Measurements from ENCODE around the gene ITLN1. TPM values are rescaled to one million over a fixed set of nuclear protein-coding genes. Genes with fewer than 3 reads are reported as not detected.

ITLN1 gene
- total and polyA plus RNA-seq, 2 experiments from 2014 or later, result 9.0 to 34.9 TPM

DNA sequence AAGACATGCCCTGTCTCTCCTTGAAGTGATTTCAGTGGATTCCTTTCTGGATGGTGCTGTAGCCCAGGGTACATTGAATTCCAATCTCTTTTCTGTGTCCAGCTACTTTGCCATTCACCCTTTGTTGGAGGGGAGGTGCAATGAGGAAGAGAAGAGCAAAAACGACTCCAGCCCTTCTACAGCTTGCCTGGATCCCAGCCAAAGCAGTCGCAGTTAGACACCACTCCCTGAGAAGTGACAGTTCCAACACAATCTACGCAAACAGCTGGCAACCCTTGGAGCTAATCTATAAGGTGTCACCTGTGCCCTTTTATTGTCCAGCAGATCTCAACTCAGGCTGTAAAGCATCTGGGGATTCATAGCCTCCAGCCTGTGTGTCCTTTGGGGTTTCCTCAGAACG lies 26.9 kb downstream of the ITLN1 start:
- no peaks in the 10 kb centered on the region for H3K79me2 ChIP-seq
- TF ChIP-seq CTCF (IDR thresholded peaks at IDR 0.05; ENCODE audit: poor library complexity) (no peak), EZH2phosphoT487 (IDR thresholded peaks at IDR 0.05; ENCODE audit: low read depth, severe bottlenecking, unreplicated experiment) (no peak), EZH2 (IDR thresholded peaks at IDR 0.05; ENCODE audit: borderline replicate concordance) (no peak)
- no peak overlapping the region for H3K4me2 ChIP-seq
- no peaks in the 10 kb centered on the region for H3K4me1 ChIP-seq (ENCODE audit: insufficient read depth)
- no peaks in the 10 kb centered on the region for H3K36me3 ChIP-seq (replicated peaks; ENCODE audit: insufficient read depth, low read depth)
- no peak overlapping the region for H3K4me3 ChIP-seq
- H3K27me3 ChIP-seq, result no peaks in the 10 kb centered on the region
- 73% methylated on average over 4 of the region's 4 CpGs for WGBS (ENCODE audit: low lambda C conversion rate, missing lambda C conversion rate)
- DNase-seq (ENCODE audit: low spot score), result no peak
- no peaks in the 10 kb centered on the region for H3K9me2 ChIP-seq (replicated peaks; ENCODE audit: insufficient read depth)
- no peaks in the 10 kb centered on the region for H4K20me1 ChIP-seq (ENCODE audit: insufficient read depth, poor library complexity, severe bottlenecking)
- no peak overlapping the region for H2AFZ ChIP-seq
- H3K27ac ChIP-seq, result no peak overlapping the region
- H3K9me3 ChIP-seq (ENCODE audit: low read depth), result no peaks in the 10 kb centered on the region

- no peaks in the 10 kb centered on the region for H3K9me2 ChIP-seq (replicated peaks; ENCODE audit: insufficient read depth)
- H4K20me1 ChIP-seq (ENCODE audit: insufficient read depth, poor library complexity, severe bottlenecking), result no peaks in the 10 kb centered on the region
- H3K4me1 ChIP-seq (ENCODE audit: insufficient read depth), result no peaks in the 10 kb centered on the region
- DNase-seq (ENCODE audit: low spot score), result no peak
- TF ChIP-seq EZH2 (IDR thresholded peaks at IDR 0.05; ENCODE audit: borderline replicate concordance) (no peak), CTCF (IDR thresholded peaks at IDR 0.05; ENCODE audit: poor library complexity) (no peak), EZH2phosphoT487 (IDR thresholded peaks at IDR 0.05; ENCODE audit: low read depth, severe bottlenecking, unreplicated experiment) (no peak)
- H3K9me3 ChIP-seq (ENCODE audit: low read depth), result no peaks in the 10 kb centered on the region
- 83% methylated on average over 9 of the region's 9 CpGs for WGBS (ENCODE audit: low lambda C conversion rate, missing lambda C conversion rate)
- H3K27me3 ChIP-seq, result no peaks in the 10 kb centered on the region
- H3K4me3 ChIP-seq, result no peak overlapping the region
- no peak overlapping the region for H3K4me2 ChIP-seq
- no peak overlapping the region for H2AFZ ChIP-seq
- no peak overlapping the region for H3K27ac ChIP-seq
- no peaks in the 10 kb centered on the region for H3K36me3 ChIP-seq (replicated peaks; ENCODE audit: insufficient read depth, low read depth)
- H3K79me2 ChIP-seq, result no peaks in the 10 kb centered on the region
Measured at GRCh38 chr1:160855181-160855981, 29.6 kb downstream of the ITLN1 start.

- Histone ChIP-seq H4K20me1 (ENCODE audit: insufficient read depth, poor library complexity, severe bottlenecking) (no peaks in the 10 kb centered on the region), H3K27me3 (no peaks in the 10 kb centered on the region), H3K79me2 (no peaks in the 10 kb centered on the region), H3K9me3 (ENCODE audit: low read depth) (no peaks in the 10 kb centered on the region), H2AFZ (no peak overlapping the region), H3K36me3 (replicated peaks; ENCODE audit: insufficient read depth, low read depth) (no peaks in the 10 kb centered on the region), H3K4me1 (ENCODE audit: insufficient read depth) (no peaks in the 10 kb centered on the region), H3K4me3 (no peak overlapping the region), H3K9me2 (replicated peaks; ENCODE audit: insufficient read depth) (no peaks in the 10 kb centered on the region), H3K27ac (no peak overlapping the region), H3K4me2 (no peak overlapping the region)
- WGBS (ENCODE audit: low lambda C conversion rate, missing lambda C conversion rate), result 94% methylated on average over 2 of the region's 2 CpGs
- DNase-seq (ENCODE audit: low spot score), result no peak
- TF ChIP-seq CTCF (IDR thresholded peaks at IDR 0.05; ENCODE audit: poor library complexity), result no peak
- no peak for TF ChIP-seq EZH2 (IDR thresholded peaks at IDR 0.05; ENCODE audit: borderline replicate concordance)
- TF ChIP-seq EZH2phosphoT487 (IDR thresholded peaks at IDR 0.05; ENCODE audit: low read depth, severe bottlenecking, unreplicated experiment), result no peak
Measured at GRCh38 chr1:160853754-160854153, 31.2 kb downstream of the ITLN1 start.

All from hepatocyte (in vitro differentiated cells).